Measurements from ENCODE around the gene OR52N4. TPM values are rescaled to one million over a fixed set of nuclear protein-coding genes. Genes with fewer than 3 reads are reported as not detected.

OR52N4 gene
- total and polyA plus RNA-seq, 9 of the 15 experiments (the other 6 are each of a cell fraction or from before 2014, with no cell fraction given): not detected

DNA sequence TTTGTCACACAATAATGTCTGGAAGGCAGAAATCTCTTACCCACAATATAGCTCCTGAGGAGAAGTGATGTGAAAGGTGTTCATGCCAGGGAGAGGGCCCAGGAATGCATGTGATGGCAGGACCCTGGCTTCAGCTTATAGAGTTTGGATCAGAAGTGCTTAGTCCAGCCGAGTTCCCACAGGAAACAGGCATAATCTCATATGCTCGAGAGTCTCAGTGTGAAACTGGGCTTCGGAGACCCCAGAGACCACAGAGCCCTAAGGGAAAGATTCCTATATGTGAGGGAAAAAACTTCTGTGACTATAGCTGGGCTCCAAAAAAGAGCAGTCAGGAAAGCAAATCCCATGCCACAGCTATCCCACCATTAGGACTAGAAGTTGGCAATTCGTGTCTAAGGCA, 29.2 kb downstream of the OR52N4 start, which contains the start of gene OR52N5:
Gene OR52N5 (minus strand): TSS at position 101 of the 400 bp plus-strand sequence. CDS start 4,721 bp downstream, outside the sequence.
- no peak within 1 kb of the TSS for H3K4me2 ChIP-seq (ENCODE audit: insufficient read depth, low read length)
- H3K36me3 ChIP-seq (ENCODE audit: control insufficient read depth, insufficient read depth, low read length): no peaks in the 10 kb centered on the region
- no TSS peak for BruUV-seq (replicated peaks)
- WGBS (ENCODE audit: insufficient coverage, low coverage, missing lambda C conversion rate): 0% methylated on average over 4 of the region's 4 CpGs
- no peaks in the 10 kb centered on the region for H4K20me1 ChIP-seq (replicated peaks; ENCODE audit: control insufficient read depth, insufficient read depth, low read length)
- no peak for DNase-seq (ENCODE audit: extremely low read depth in 1 of 4, low spot score in 3 of 4)
- no peak within 1 kb of the TSS for H3K9ac ChIP-seq (ENCODE audit: insufficient read depth in 1 of 2, low read depth in 2 of 2, low read length in 2 of 2)
- H3K9me3 ChIP-seq (replicated peaks; ENCODE audit: control insufficient read depth, insufficient read depth, low read depth, low read length): no peaks in the 10 kb centered on the region
- FAIRE-seq: no peak
- POLR2A ChIA-PET: no interaction called here
- in situ Hi-C loops (cut with MboI): no loop called here
- intact Hi-C loops (cut with micrococcal nuclease): no loop called here
- no peak within 1 kb of the TSS for H3K4me3 ChIP-seq
- no peaks in the 10 kb centered on the region; a peak in 1 of 5 replicates for H3K27me3 ChIP-seq (ENCODE audit: control insufficient read depth in 2 of 2, insufficient read depth in 2 of 2, low read length in 2 of 2)
- CTCF ChIA-PET (ENCODE audit: low intra/inter-chr PET ratio): no interaction called here
- no peaks in the 10 kb centered on the region for H3K79me2 ChIP-seq (ENCODE audit: control insufficient read depth, insufficient read depth, low read length)
- H3K27ac ChIP-seq (ENCODE audit: extremely low read depth, low read depth, low read length): no peak within 1 kb of the TSS
- no peak within 1 kb of the TSS for H2AFZ ChIP-seq (ENCODE audit: low read depth, low read length)
- no peak for ATAC-seq
- H3K4me1 ChIP-seq (replicated peaks in 1 of 2; ENCODE audit: control insufficient read depth in 2 of 2, insufficient read depth in 2 of 2, low read length in 2 of 2): no peaks in the 10 kb centered on the region
- H3K9me1 ChIP-seq (ENCODE audit: control insufficient read depth, insufficient read depth, low read length): no peaks in the 10 kb centered on the region
- TF ChIP-seq, protein P1, sequence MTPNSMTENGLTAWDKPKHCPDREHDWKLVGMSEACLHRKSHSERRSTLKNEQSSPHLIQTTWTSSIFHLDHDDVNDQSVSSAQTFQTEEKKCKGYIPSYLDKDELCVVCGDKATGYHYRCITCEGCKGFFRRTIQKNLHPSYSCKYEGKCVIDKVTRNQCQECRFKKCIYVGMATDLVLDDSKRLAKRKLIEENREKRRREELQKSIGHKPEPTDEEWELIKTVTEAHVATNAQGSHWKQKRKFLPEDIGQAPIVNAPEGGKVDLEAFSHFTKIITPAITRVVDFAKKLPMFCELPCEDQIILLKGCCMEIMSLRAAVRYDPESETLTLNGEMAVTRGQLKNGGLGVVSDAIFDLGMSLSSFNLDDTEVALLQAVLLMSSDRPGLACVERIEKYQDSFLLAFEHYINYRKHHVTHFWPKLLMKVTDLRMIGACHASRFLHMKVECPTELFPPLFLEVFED (CRISPR knock-in tag; conservative IDR thresholded peaks at IDR 0.05): no peak
- TF ChIP-seq, protein P2, sequence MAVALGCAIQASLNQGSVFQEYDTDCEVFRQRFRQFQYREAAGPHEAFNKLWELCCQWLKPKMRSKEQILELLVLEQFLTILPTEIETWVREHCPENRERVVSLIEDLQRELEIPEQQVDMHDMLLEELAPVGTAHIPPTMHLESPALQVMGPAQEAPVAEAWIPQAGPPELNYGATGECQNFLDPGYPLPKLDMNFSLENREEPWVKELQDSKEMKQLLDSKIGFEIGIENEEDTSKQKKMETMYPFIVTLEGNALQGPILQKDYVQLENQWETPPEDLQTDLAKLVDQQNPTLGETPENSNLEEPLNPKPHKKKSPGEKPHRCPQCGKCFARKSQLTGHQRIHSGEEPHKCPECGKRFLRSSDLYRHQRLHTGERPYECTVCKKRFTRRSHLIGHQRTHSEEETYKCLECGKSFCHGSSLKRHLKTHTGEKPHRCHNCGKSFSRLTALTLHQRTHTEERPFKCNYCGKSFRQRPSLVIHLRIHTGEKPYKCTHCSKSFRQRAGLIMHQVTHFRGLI (CRISPR knock-in tag; IDR thresholded peaks at IDR 0.05): no peak
- no peak for TF ChIP-seq RBM15 (IDR thresholded peaks at IDR 0.05; ENCODE audit: insufficient read depth, low read length)
- TF ChIP-seq TSC22D4 (tag; IDR thresholded peaks at IDR 0.05): no peak
- no peak for TF ChIP-seq NBN (IDR thresholded peaks at IDR 0.05; ENCODE audit: low read depth)
- TF ChIP-seq POLR2H (tag; IDR thresholded peaks at IDR 0.05; ENCODE audit: low read depth): no peak
- TF ChIP-seq SNRNP70 (optimal IDR thresholded peaks at IDR 0.05; ENCODE audit: low read depth, low read length): no peak
- TF ChIP-seq NEUROD1 (IDR thresholded peaks at IDR 0.05; ENCODE audit: borderline replicate concordance, low read depth, low read length, partially characterized antibody): no peak
- TF ChIP-seq, protein P3, sequence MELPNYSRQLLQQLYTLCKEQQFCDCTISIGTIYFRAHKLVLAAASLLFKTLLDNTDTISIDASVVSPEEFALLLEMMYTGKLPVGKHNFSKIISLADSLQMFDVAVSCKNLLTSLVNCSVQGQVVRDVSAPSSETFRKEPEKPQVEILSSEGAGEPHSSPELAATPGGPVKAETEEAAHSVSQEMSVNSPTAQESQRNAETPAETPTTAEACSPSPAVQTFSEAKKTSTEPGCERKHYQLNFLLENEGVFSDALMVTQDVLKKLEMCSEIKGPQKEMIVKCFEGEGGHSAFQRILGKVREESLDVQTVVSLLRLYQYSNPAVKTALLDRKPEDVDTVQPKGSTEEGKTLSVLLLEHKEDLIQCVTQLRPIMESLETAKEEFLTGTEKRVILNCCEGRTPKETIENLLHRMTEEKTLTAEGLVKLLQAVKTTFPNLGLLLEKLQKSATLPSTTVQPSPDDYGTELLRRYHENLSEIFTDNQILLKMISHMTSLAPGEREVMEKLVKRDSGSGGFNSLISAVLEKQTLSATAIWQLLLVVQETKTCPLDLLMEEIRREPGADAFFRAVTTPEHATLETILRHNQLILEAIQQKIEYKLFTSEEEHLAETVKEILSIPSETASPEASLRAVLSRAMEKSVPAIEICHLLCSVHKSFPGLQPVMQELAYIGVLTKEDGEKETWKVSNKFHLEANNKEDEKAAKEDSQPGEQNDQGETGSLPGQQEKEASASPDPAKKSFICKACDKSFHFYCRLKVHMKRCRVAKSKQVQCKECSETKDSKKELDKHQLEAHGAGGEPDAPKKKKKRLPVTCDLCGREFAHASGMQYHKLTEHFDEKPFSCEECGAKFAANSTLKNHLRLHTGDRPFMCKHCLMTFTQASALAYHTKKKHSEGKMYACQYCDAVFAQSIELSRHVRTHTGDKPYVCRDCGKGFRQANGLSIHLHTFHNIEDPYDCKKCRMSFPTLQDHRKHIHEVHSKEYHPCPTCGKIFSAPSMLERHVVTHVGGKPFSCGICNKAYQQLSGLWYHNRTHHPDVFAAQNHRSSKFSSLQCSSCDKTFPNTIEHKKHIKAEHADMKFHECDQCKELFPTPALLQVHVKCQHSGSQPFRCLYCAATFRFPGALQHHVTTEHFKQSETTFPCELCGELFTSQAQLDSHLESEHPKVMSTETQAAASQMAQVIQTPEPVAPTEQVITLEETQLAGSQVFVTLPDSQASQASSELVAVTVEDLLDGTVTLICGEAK (IDR thresholded peaks at IDR 0.05): no peak
- TF ChIP-seq, protein P3 (CRISPR knock-in tag; IDR thresholded peaks at IDR 0.05): no peak
- no peak for TF ChIP-seq KHSRP (IDR thresholded peaks at IDR 0.05)
- no peak for TF ChIP-seq RBM22 (IDR thresholded peaks at IDR 0.05; ENCODE audit: low read depth, low read length, poor library complexity, severe bottlenecking)
